Suppressor macrophage (primary cell): ENCODE measurements around the gene PCDHGA3.
"Not testable (repeated sequence)": the region's sequence is repeated elsewhere in the genome, so short reads cannot be mapped to it uniquely, and the experiment has no call there.

Experiments used
- DNase-seq, 4 experiments: peaks; one replicate each; pipeline ENCODE4 v3.0.0-alpha.2; 2020 to 2022

PCDHGA3 gene

GRCh38 chr5:141349917-141350619 is 6.4 kb downstream of the PCDHGA3 start, which contains the start of gene PCDHGB1:
Gene PCDHGB1, plus strand, starts transcription at chr5:141350099. Its CDS starts 162 bp downstream, at chr5:141350261.
- peak; percentile 5 to 50 (median 26) for DNase-seq

- DNase-seq = no peak
These were observed 8.0 kb downstream of the PCDHGA3 start for GRCh38 chr5:141351591-141351990.

GRCh38 chr5:141354900-141355469 is 11.4 kb downstream of the PCDHGA3 start, which contains the start of gene PCDHGA4:
Gene PCDHGA4, plus strand, starts transcription at chr5:141355021. Its CDS starts 87 bp downstream, at chr5:141355108.
- no peak for DNase-seq

- no peak for DNase-seq
These were observed 12.0 kb downstream of the PCDHGA3 start for GRCh38 chr5:141355641-141356040.

GRCh38 chr5:141356133-141356532 is 12.5 kb downstream of the PCDHGA3 start:
- no peak for DNase-seq

GRCh38 chr5:141356950-141357349 is 13.3 kb downstream of the PCDHGA3 start:
- DNase-seq = no peak

GRCh38 chr5:141359790-141360426 is 16.3 kb downstream of the PCDHGA3 start, which contains the start of gene PCDHGB2:
Gene PCDHGB2, plus strand, starts transcription at chr5:141359994. Its CDS starts 142 bp downstream, at chr5:141360136.
- peak; percentile 18 to 39 (median 31) for DNase-seq

GRCh38 chr5:141360685-141361084 is 17.1 kb downstream of the PCDHGA3 start:
- no peak for DNase-seq

GRCh38 chr5:141362719-141363118 is 19.1 kb downstream of the PCDHGA3 start:
- DNase-seq = no peak

- DNase-seq = no peak
These were observed 20.5 kb downstream of the PCDHGA3 start, which contains the start of gene PCDHGA5 for GRCh38 chr5:141363952-141364660. Gene PCDHGA5, plus strand, starts transcription at chr5:141364162. Its CDS starts 169 bp downstream, at chr5:141364331.

- no peak for DNase-seq
These were observed 22.6 kb downstream of the PCDHGA3 start for GRCh38 chr5:141366016-141366896.

GRCh38 chr5:141369994-141370848 is 26.6 kb downstream of the PCDHGA3 start, which contains the start of gene PCDHGB3:
Gene PCDHGB3, plus strand, starts transcription at chr5:141370242. Its CDS starts 153 bp downstream, at chr5:141370395.
- peak; percentile 11 to 64 (median 43) for DNase-seq

- no peak for DNase-seq
These were observed 28.2 kb downstream of the PCDHGA3 start for GRCh38 chr5:141371572-141372475.

- peak in 1 of 4 experiments; percentile 18 for DNase-seq
These were observed 30.2 kb downstream of the PCDHGA3 start, which contains the start of gene PCDHGA6 for GRCh38 chr5:141373673-141374317. Gene PCDHGA6, plus strand, starts transcription at chr5:141373891. Its CDS starts 193 bp downstream, at chr5:141374084.

- DNase-seq = no peak
These were observed 31.0 kb downstream of the PCDHGA3 start for GRCh38 chr5:141374627-141375026.

- not testable (repeated sequence) for DNase-seq
These were observed 32.0 kb downstream of the PCDHGA3 start for GRCh38 chr5:141375444-141376155.

GRCh38 chr5:141382469-141383294 is 39.1 kb downstream of the PCDHGA3 start, which contains the start of gene PCDHGA7:
Gene PCDHGA7, plus strand, starts transcription at chr5:141382742. Its CDS starts 158 bp downstream, at chr5:141382900.
- DNase-seq = no peak
